HUDEP-2 (cell line): ENCODE data around the gene MAPK13.

Experiments
- DNase-seq, 76 experiments: peaks; one replicate each; lab custom pipeline; 2025; ENCODE audit not compliant: unreplicated experiment in 76 of 76; lab: John Stamatoyannopoulos, UW

Gene MAPK13

DNA sequence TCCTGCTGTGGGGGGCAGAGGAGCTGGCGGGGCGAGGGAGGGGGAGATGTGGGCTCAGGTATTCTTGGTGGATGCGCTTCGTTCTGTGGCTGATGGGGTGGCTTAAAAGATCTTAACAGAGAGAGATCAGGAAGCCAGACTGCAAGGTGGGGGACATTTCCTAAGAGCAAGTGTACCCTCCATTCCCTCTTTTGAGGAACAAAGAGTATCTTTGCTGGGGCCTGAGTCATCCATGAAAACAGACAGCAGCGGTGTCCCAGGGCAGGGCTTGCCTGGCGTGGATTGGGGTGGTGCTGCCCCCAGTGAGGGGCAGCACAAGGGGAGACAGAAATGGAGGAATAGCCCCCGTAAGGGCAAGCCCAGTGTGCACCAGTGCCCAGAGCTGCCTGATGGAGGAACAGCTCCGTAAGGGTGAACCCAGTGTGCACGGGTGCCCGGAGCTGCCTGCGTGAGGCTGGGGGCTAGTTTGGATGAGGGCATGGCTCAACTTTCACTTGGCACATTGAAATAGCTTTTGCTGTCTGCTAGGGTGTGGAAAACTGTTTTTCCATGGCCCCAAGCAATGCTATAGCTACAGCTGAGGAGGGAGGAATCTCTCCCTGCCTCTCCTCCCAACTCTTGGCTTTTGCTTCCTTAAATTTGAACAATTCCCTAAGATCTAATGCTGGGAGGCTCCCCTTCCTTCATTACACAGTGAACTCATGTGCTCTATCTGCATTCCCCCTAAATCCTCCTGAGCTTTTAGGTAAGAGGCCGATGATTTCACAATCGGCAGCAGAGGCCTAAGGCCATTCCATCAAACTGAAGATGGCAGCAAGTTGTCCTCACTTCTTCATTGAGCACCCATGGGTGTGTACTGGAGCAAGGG lies 12.9 kb downstream of the MAPK13 start:
- no peak for DNase-seq

DNA sequence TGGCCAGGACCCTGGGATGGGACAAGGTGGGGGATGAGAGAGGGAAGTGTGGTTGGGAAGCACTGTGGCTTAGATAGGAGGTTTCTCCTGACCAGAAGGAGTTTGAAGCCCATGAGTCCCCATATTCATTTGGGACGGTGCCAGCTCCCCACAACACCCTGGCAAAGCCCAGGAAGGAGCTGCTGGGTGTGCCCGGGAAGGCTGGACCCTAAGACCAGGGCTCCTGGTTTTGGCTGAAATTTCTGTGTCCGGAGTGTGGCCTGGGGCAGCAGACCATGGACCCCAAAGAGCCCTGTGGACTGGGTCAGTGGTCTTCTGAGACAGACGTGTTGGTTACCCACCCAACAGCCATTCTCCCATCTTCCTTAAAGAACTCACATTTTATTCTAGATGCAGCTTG lies 15.2 kb downstream of the MAPK13 start:
- DNase-seq = no peak

DNA sequence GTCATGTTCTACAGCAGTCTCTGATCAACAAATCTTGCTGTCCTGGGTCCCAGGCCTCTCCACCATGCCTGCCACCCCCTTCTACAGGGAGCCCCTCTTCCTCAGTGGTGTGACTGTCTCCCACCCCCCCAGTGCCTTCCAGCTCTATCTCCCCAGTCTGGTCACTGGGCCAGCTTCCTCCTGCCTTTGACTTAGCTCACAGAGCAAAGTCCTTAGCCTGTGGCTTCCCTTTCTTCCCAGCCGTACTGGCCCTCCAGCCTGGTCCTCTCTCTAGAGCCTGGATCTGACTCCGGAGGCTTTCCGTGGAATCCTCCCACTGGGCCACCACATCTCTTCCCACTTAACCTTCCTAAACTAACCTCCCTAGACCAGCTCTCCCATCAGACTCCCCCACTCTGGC lies 17.0 kb downstream of the MAPK13 start:
- DNase-seq = no peak

DNA sequence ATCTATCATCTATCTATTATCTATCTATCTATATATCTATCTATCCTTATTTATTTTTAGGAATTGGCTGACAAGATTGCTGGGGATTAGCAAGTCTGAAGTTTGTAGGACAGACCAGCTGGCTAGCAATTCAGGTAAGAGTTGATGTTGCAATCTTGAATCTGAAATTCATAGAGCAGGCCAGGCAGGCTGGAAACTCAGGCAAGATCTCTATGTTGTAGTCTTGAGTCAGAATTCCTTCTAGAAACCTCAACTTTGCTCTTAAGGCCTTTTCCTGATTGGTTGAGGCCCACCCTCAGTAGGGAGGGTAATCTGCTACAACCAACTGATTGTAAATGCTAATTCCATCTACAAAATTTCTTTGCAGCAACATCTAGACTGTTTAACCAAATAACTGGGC lies 19.2 kb downstream of the MAPK13 start:
- no peak for DNase-seq

GRCh38 chr6:36150283-36150682 lies 20.0 kb downstream of the MAPK13 start:
- no peak for DNase-seq

GRCh38 chr6:36154286-36154685 lies 24.0 kb downstream of the MAPK13 start:
- DNase-seq = no peak

- no peak for DNase-seq
These were observed 25.3 kb downstream of the MAPK13 start for GRCh38 chr6:36155662-36156061.

GRCh38 chr6:36160147-36160760 lies 29.9 kb downstream of the MAPK13 start:
- no peak for DNase-seq

DNA sequence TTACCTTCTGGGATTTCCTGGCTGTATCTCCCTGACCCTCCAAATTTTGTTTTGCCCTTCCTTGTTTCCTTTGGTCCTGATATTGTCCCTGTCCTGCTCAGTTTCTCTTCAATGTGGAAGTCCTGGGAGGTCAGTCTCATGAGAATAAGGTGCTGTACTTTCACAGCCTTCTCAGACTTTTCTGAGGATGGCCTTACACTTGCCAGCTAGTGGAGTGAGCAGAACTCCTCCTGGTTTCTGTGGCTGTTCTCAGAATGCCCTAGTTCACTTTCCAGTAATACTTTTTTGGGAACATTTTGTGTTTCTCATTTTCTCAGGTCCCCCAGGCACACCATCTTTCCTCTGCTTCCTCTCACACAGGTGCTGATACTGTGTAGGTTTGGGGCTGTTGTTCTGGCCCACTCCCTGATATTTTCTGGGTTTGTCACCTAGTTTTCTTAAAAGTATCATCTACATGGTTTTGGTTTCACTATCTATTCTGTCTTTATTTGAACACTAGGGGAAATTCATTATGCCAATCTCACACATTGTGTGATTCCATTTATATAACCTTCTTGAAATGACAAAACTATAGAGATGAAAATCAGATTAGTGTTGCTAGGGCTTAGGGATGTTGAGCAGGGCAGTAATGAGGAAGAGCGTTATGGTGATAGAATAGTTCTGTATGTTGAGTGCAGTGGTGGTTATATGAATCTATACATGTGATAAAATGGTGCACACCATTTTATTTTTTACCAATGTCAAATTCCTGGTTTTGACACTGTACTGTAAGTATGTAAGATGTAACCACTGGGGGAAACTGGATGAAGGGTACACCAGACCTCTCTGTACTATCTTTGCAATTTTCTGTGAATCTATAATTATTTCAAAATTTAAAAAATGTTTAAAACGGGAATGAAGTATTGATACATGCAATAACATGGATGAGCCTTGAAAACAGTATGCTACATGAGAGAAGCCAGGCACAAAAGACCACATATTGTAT lies 39.0 kb downstream of the MAPK13 start:
- no peak for DNase-seq

- no peak for DNase-seq
These were observed 40.4 kb downstream of the MAPK13 start for GRCh38 chr6:36170704-36171103.

- no peak for DNase-seq
These were observed 41.3 kb downstream of the MAPK13 start for GRCh38 chr6:36171573-36171972.

DNA sequence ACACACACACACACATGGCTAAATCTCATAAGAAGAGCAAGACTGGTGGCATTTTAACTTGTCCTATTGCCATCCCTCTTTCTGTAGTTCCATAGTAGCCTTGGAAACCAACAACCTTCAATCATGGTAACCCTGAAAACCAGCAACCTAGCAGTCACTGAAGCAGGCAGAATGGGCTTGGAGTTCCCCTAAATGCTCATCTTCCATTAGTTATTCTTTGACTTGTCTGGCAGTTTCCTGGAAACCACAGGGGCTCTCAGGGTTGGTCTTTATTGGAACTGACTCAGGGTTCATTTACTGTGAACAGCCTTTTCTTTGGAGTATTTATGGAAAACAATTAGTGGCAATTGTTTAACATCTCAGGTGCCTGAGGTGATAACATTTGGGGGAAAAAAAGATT lies 46.9 kb downstream of the MAPK13 start:
- DNase-seq = no peak

DNA sequence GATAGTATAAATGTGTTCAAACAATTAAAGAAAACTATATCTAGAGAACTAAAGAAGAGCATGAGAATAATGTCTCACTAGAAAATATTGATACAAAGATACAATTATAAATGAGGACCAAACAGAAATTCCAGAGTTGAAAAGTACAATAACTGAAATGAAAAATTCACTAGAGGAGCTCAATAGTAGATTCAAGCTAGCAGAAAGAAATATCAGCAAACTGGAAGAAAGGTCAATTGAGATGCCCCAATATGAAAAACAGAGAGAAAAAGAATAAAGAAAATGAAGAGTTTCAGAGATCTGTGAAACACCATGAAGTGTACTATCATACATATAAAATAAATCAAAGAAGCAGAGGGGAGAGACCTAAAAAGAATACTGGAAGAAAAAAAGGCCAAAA lies 48.2 kb downstream of the MAPK13 start:
- no peak for DNase-seq

- DNase-seq = no peak
These were observed 49.8 kb downstream of the MAPK13 start for GRCh38 chr6:36180126-36180525.

DNA sequence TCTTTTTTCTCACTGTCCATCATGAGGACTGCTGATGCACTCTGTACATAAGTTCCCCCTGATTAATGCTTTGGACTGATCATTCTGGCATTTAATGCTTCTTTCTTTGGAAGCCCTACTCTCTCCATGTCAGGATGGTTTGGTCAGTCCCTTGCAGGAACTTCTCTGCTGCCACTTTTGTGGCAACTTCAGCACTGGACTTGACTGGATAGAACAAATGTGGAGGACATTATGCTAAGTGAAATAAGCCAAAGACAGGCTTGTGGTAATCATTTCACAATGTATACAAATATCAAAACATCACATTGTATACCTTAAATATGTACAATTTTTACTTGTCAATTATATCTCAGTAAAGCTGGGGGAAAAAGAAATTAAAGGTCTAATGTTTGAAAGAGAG lies 54.0 kb downstream of the MAPK13 start:
- no peak for DNase-seq

GRCh38 chr6:36186199-36186598 lies 55.9 kb downstream of the MAPK13 start:
- no peak for DNase-seq

GRCh38 chr6:36187446-36187845 lies 57.1 kb downstream of the MAPK13 start:
- DNase-seq = no peak
